ENCODE measurements around the gene HEXIM1. TPM values are rescaled to one million over a fixed set of nuclear protein-coding genes. Genes with fewer than 3 reads are reported as not detected.

Gene HEXIM1
- total and polyA plus RNA-seq, 5 donors from 2014 or later = 5.9 to 88.0 (median 6.1) TPM

DNA sequence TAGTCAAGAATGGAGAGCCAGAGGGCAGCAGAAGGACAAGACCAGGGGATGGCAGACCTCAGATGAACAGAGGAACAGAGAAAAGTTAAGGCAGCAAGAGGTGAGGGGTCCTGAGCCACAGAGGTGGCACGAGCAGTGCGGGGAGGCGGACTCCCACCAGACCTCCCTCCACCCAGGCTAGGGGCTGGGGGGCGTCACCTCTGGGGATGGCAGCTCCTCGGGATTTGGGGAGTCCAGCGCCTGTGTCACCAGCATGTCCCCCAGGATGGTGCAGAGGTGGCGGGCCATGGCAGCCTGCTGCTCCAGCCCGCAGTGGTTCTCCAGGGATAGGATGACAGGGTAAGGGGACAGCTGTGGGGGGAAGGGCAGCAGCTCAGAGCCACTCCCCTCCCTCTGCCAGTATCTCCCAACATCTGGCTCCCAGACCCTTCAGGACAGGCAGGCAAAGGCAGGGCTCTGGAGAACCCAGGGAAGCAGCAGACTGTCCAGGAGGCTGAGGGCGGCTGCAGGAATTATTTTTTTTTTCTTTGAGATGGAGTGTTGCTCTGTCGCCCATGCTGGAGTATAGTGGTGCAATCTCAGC lies 31.8 kb upstream of the HEXIM1 start:
- no peaks in the 10 kb centered on the region for H3K36me3 ChIP-seq (ENCODE audit: control insufficient read depth, insufficient read depth, low read length)
- DNase-seq (no peak), ATAC-seq (ENCODE audit: low read depth in 2 of 2) (no peak)
- H3K27ac ChIP-seq (ENCODE audit: insufficient read depth, low read length, poor library complexity, severe bottlenecking) = no peak overlapping the region
- no peak overlapping the region for H3K4me3 ChIP-seq (ENCODE audit: low read depth, low read length)
- no peaks in the 10 kb centered on the region for H3K4me1 ChIP-seq (ENCODE audit: control insufficient read depth, insufficient read depth, low read length, poor library complexity, severe bottlenecking)
- no peaks in the 10 kb centered on the region for H3K9me3 Mint-ChIP-seq
- H3K4me1 Mint-ChIP-seq = no peaks in the 10 kb centered on the region
- no peaks in the 10 kb centered on the region for H3K36me3 Mint-ChIP-seq
- H3K27ac Mint-ChIP-seq = no peak overlapping the region
- H3K27me3 ChIP-seq (ENCODE audit: control insufficient read depth, insufficient read depth, low read length) = no peaks in the 10 kb centered on the region
- H3K27me3 Mint-ChIP-seq = no peaks in the 10 kb centered on the region
- no peaks in the 10 kb centered on the region for H3K9me3 ChIP-seq (ENCODE audit: control insufficient read depth in 2 of 2, low read length in 2 of 2)
- no peak overlapping the region for H3K4me3 Mint-ChIP-seq

DNA sequence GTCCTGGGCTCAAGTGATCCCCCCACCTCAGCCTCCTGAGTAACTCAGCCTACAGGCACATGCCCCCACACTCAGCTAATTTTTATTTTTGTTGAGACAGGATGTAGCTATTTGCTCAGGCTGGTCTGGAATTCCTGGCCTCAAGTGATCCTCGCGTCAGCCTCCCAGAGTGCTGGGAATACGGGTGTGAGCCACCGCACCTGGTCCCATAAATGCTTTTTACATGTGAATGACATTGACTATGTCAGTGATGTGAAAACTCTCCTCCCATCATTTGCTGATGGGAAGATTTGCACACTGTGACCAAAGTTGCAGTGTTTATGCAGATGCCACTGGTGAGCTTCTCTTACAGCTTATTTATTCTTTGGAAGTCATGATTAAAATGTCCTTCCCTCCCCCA lies 30.9 kb upstream of the HEXIM1 start:
- H3K27ac ChIP-seq (ENCODE audit: insufficient read depth, low read length, poor library complexity, severe bottlenecking) = no peak overlapping the region
- Mint-ChIP-seq H3K36me3 (no peaks in the 10 kb centered on the region), H3K27ac (peak overlapping the region in 1 of 3 donors; percentile 29), H3K4me3 (no peak overlapping the region), H3K4me1 (peaks cover 0 to 2% (median 0%) of the 10 kb centered on the region in 4 donors), H3K9me3 (no peaks in the 10 kb centered on the region), H3K27me3 (no peaks in the 10 kb centered on the region)
- ATAC-seq (ENCODE audit: low read depth in 2 of 2) = no peak
- no peaks in the 10 kb centered on the region for H3K9me3 ChIP-seq (ENCODE audit: control insufficient read depth in 2 of 2, low read length in 2 of 2)
- H3K4me1 ChIP-seq (ENCODE audit: control insufficient read depth, insufficient read depth, low read length, poor library complexity, severe bottlenecking) = no peaks in the 10 kb centered on the region
- H3K36me3 ChIP-seq (ENCODE audit: control insufficient read depth, insufficient read depth, low read length) = no peaks in the 10 kb centered on the region
- no peak overlapping the region for H3K4me3 ChIP-seq (ENCODE audit: low read depth, low read length)
- H3K27me3 ChIP-seq (ENCODE audit: control insufficient read depth, insufficient read depth, low read length) = no peaks in the 10 kb centered on the region
- DNase-seq = no peak

DNA sequence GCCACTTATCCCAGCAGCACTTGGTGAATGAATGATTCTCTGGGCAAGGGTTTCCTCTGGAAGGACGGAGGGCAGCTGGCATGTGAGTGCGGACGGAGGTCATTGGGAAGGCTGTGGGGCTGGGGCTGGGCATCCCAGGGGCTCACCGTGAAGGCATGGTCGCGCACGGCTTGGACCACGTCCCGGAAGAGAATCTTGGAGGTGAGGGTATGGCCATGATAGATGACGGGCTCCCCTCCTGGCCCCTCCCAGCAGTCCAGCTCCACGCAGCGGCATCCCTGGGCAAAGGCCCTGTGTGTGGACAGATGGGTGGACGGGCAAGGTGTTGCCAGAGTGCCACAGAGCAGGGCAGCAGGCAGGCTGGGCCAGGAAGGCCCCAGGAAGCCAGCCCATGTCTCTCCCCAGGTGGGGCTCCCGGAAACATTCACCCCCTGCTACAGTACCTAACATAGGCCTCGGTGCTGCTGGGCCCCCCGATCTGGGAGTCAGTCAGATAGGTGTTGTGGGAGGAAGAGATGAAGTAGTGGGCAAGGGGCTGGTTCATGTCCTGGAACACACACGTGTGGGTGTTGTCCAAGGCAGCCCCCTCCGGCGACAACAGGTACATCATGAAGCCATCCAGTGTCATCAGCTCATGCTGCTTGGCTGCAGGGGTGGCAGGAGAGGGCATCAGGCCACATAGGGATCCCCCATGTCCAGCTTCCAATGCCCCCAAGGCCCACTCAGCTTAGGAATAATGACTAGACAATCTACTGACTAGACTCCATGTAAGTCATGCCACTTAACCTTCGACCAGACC lies 30.2 kb upstream of the HEXIM1 start:
- Histone ChIP-seq H3K36me3 (ENCODE audit: control insufficient read depth, insufficient read depth, low read length) (no peaks in the 10 kb centered on the region), H3K4me3 (ENCODE audit: low read depth, low read length) (no peak overlapping the region), H3K27me3 (ENCODE audit: control insufficient read depth, insufficient read depth, low read length) (no peaks in the 10 kb centered on the region), H3K9me3 (ENCODE audit: control insufficient read depth in 2 of 2, low read length in 2 of 2) (no peaks in the 10 kb centered on the region), H3K4me1 (ENCODE audit: control insufficient read depth, insufficient read depth, low read length, poor library complexity, severe bottlenecking) (no peaks in the 10 kb centered on the region), H3K27ac (ENCODE audit: insufficient read depth, low read length, poor library complexity, severe bottlenecking) (no peak overlapping the region)
- no peak for DNase-seq
- Mint-ChIP-seq H3K27ac (peak overlapping the region in 1 of 3 donors; percentile 29), H3K27me3 (peaks cover 3% of the 10 kb centered on the region), H3K4me3 (no peak overlapping the region), H3K36me3 (no peaks in the 10 kb centered on the region), H3K4me1 (peaks cover 0 to 3% (median under 1%) of the 10 kb centered on the region in 4 donors), H3K9me3 (no peaks in the 10 kb centered on the region)
- ATAC-seq (ENCODE audit: low read depth in 2 of 2) = peak in 1 of 2 donors; percentile 13

DNA sequence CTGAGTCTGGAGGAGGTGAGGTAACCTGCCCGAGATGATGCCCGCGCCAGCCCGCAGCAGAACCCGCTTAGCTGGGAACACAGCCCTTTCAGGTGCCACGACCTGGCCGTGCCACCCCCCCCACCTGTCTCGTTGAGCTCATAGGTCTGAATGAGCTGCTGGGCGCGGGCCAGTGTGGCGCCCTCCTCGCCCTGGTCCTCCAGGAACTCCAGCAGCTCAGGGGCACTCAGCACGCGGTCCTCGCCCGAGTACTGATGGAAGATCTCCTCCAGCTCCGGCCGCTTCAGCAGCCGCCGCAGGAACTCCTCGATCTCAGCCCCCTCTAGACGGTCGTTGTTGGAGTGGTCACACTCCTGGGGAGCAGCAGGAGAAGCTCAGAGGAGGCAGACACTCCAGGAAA lies 29.6 kb upstream of the HEXIM1 start:
- Mint-ChIP-seq H3K9me3 (no peaks in the 10 kb centered on the region), H3K4me3 (no peak overlapping the region), H3K36me3 (no peaks in the 10 kb centered on the region), H3K4me1 (peaks cover 0 to 7% (median under 1%) of the 10 kb centered on the region in 4 donors), H3K27ac (no peak overlapping the region), H3K27me3 (peaks cover 6% of the 10 kb centered on the region)
- ATAC-seq (ENCODE audit: low read depth in 2 of 2) (no peak), DNase-seq (no peak)
- no peaks in the 10 kb centered on the region for H3K4me1 ChIP-seq (ENCODE audit: control insufficient read depth, insufficient read depth, low read length, poor library complexity, severe bottlenecking)
- no peaks in the 10 kb centered on the region for H3K9me3 ChIP-seq (ENCODE audit: control insufficient read depth in 2 of 2, low read length in 2 of 2)
- no peaks in the 10 kb centered on the region for H3K27me3 ChIP-seq (ENCODE audit: control insufficient read depth, insufficient read depth, low read length)
- no peak overlapping the region for H3K27ac ChIP-seq (ENCODE audit: insufficient read depth, low read length, poor library complexity, severe bottlenecking)
- H3K4me3 ChIP-seq (ENCODE audit: low read depth, low read length) = no peak overlapping the region
- H3K36me3 ChIP-seq (ENCODE audit: control insufficient read depth, insufficient read depth, low read length) = no peaks in the 10 kb centered on the region

DNA sequence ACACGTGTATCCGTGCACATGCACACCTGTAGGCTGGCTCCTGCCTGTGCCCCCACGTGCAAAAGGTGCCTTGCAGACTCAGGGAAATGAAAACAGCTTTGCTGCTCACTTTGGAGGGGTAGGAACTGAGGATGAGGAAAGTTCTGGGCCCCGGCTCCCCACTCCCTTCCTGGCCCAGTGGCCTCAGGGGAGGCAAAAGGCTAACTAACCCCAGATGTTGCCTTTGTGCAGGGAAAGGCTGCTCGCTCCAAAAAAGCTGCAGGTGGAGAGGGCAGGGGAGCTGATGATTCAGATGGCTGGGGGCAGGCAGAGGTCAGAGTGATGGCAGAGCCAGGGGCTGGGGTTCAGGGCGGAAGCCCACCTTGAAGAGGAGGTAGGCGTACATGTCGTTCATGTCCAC lies 28.3 kb upstream of the HEXIM1 start:
- no peaks in the 10 kb centered on the region for H3K36me3 ChIP-seq (ENCODE audit: control insufficient read depth, insufficient read depth, low read length)
- ATAC-seq (ENCODE audit: low read depth in 2 of 2) = no peak
- H3K9me3 Mint-ChIP-seq = no peaks in the 10 kb centered on the region
- no peak for DNase-seq
- H3K4me1 ChIP-seq (ENCODE audit: control insufficient read depth, insufficient read depth, low read length, poor library complexity, severe bottlenecking) = peaks cover 3% of the 10 kb centered on the region
- H3K27ac ChIP-seq (ENCODE audit: insufficient read depth, low read length, poor library complexity, severe bottlenecking) = no peak overlapping the region
- H3K27me3 ChIP-seq (ENCODE audit: control insufficient read depth, insufficient read depth, low read length) = no peaks in the 10 kb centered on the region
- no peak overlapping the region for H3K27ac Mint-ChIP-seq
- H3K9me3 ChIP-seq (ENCODE audit: control insufficient read depth in 2 of 2, low read length in 2 of 2) = no peaks in the 10 kb centered on the region
- H3K4me3 ChIP-seq (ENCODE audit: low read depth, low read length) = no peak overlapping the region
- no peaks in the 10 kb centered on the region for H3K36me3 Mint-ChIP-seq
- no peak overlapping the region for H3K4me3 Mint-ChIP-seq
- H3K4me1 Mint-ChIP-seq = peaks cover 0 to 7% (median 3%) of the 10 kb centered on the region in 4 donors
- H3K27me3 Mint-ChIP-seq = peaks cover 6% of the 10 kb centered on the region

DNA sequence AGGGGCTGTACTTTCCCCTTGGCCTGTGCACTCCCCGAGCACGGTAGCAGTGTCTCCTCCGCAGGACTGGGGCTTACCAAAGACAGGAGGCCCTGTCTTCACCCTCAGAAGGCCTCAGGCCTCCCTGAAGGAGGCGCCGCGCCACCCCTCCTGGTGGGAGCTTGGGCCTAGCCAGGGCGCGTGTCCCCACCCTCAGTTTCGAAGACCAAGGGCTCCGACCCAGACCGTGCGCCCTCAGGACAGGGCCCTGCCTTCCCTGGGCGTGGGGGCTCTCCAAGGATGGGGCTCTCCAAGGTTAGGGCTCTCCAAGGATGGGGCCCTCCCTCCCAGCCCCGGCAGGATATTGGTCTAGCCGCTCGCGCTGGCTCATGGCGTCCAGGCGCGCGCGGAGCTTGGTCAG lies 27.7 kb upstream of the HEXIM1 start:
- no peak for DNase-seq
- H3K36me3 Mint-ChIP-seq = no peaks in the 10 kb centered on the region

DNA sequence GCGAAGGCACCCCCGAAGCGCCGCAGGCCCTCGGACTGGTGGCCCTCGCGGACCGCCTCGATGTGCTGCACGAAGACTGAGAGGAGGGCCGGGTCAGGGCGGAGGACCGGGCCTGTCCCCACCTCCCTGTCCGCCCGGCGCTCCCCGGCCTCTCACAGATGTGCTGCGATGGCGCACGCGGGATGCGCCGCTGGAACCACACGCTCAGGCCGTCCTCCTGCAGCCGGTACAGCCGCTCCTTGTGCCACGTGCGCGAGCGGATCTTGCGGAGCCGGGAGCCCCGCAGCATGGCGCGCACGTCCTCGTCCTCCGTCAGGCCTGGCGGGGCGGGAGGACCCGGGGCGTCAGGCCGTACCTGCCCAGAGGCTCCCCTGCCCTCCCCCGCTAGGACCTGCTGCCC lies 27.2 kb upstream of the HEXIM1 start:
- H3K27me3 Mint-ChIP-seq = peaks cover 6% of the 10 kb centered on the region
- no peak for DNase-seq

More for the DNA sequence above, 27.7 kb upstream of the HEXIM1 start:
- no peak overlapping the region for H3K27ac ChIP-seq (ENCODE audit: insufficient read depth, low read length, poor library complexity, severe bottlenecking)
- Mint-ChIP-seq H3K27me3 (peaks cover 6% of the 10 kb centered on the region), H3K4me3 (no peak overlapping the region), H3K27ac (no peak overlapping the region), H3K9me3 (no peaks in the 10 kb centered on the region), H3K4me1 (peaks cover 0 to 7% (median 3%) of the 10 kb centered on the region in 4 donors)
- no peak overlapping the region for H3K4me3 ChIP-seq (ENCODE audit: low read depth, low read length)
- H3K27me3 ChIP-seq (ENCODE audit: control insufficient read depth, insufficient read depth, low read length) = no peaks in the 10 kb centered on the region
- peaks cover 3% of the 10 kb centered on the region for H3K4me1 ChIP-seq (ENCODE audit: control insufficient read depth, insufficient read depth, low read length, poor library complexity, severe bottlenecking)
- H3K36me3 ChIP-seq (ENCODE audit: control insufficient read depth, insufficient read depth, low read length) = no peaks in the 10 kb centered on the region
- no peak for ATAC-seq (ENCODE audit: low read depth in 2 of 2)
- no peaks in the 10 kb centered on the region for H3K9me3 ChIP-seq (ENCODE audit: control insufficient read depth in 2 of 2, low read length in 2 of 2)

More for the DNA sequence above, 27.2 kb upstream of the HEXIM1 start:
- H3K27ac ChIP-seq (ENCODE audit: insufficient read depth, low read length, poor library complexity, severe bottlenecking) = no peak overlapping the region
- no peaks in the 10 kb centered on the region for H3K27me3 ChIP-seq (ENCODE audit: control insufficient read depth, insufficient read depth, low read length)
- H3K4me1 ChIP-seq (ENCODE audit: control insufficient read depth, insufficient read depth, low read length, poor library complexity, severe bottlenecking) = peaks cover 3% of the 10 kb centered on the region
- Mint-ChIP-seq H3K4me3 (no peak overlapping the region), H3K27ac (no peak overlapping the region), H3K36me3 (no peaks in the 10 kb centered on the region), H3K4me1 (peaks cover 0 to 7% (median 3%) of the 10 kb centered on the region in 4 donors), H3K9me3 (no peaks in the 10 kb centered on the region)
- no peaks in the 10 kb centered on the region for H3K36me3 ChIP-seq (ENCODE audit: control insufficient read depth, insufficient read depth, low read length)
- H3K4me3 ChIP-seq (ENCODE audit: low read depth, low read length) = no peak overlapping the region
- H3K9me3 ChIP-seq (ENCODE audit: control insufficient read depth in 2 of 2, low read length in 2 of 2) = no peaks in the 10 kb centered on the region
- ATAC-seq (ENCODE audit: low read depth in 2 of 2) = no peak
